Adrenal gland (tissue), 5 donors: ENCODE results near the gene IFNGR1.

Experiments
- POLR2A ChIP-seq, 2 donors: fragments of 450-650 bp; IDR thresholded peaks; one replicate each; pipeline ENCODE4 v1.6.1; 2017; ENCODE audit warnings: antibody characterized with exemption in 2 of 2, mild to moderate bottlenecking in 2 of 2, moderate library complexity in 1 of 2
- TF ChIP-seq, protein P1 (sequence below), 6 experiments: fragments of 450-650 bp in 4 of 6; fragments of 200-600 bp in 2 of 6; sonication (generic) in 1 of 6; IDR thresholded peaks; 1 replicate in 5 of 6; 2 replicates in 1 of 6; pipeline versions ENCODE4 v1.5.1 to v1.8.0; 2016 to 2021; ENCODE audit warnings: antibody characterized with exemption in 6 of 6, mild to moderate bottlenecking in 2 of 6, moderate library complexity in 1 of 6
- donor health status: DM: no; HTN: no; CAD: no.

- TF ChIP-seq, protein P1, sequence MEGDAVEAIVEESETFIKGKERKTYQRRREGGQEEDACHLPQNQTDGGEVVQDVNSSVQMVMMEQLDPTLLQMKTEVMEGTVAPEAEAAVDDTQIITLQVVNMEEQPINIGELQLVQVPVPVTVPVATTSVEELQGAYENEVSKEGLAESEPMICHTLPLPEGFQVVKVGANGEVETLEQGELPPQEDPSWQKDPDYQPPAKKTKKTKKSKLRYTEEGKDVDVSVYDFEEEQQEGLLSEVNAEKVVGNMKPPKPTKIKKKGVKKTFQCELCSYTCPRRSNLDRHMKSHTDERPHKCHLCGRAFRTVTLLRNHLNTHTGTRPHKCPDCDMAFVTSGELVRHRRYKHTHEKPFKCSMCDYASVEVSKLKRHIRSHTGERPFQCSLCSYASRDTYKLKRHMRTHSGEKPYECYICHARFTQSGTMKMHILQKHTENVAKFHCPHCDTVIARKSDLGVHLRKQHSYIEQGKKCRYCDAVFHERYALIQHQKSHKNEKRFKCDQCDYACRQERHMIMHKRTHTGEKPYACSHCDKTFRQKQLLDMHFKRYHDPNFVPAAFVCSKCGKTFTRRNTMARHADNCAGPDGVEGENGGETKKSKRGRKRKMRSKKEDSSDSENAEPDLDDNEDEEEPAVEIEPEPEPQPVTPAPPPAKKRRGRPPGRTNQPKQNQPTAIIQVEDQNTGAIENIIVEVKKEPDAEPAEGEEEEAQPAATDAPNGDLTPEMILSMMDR (IDR thresholded peaks at IDR 0.05), result no peak
- TF ChIP-seq POLR2A (IDR thresholded peaks at IDR 0.05), result no peak
These were observed 45.7 kb downstream of the IFNGR1 start, which contains the start of gene IL22RA2 for GRCh38 chr6:137173501-137173900.
